ENCODE data around the gene USP17L11.
"Not testable (repeated sequence)": the region's sequence is repeated elsewhere in the genome, so short reads cannot be mapped to it uniquely, and the experiment has no call there.

USP17L11 gene

GRCh38 chr4:9215105-9215504 is at the start of gene USP17L11:
TSS of gene USP17L11 (plus strand) at chr4:9215405. CDS start at chr4:9215405, 0 bp downstream.
- H3K4me3 ChIP-seq, H3K27ac ChIP-seq: not testable (repeated sequence)

GRCh38 chr4:9165990-9166389 is 49.2 kb upstream of the USP17L11 start:
- H3K4me3 ChIP-seq, H3K27ac ChIP-seq: not testable (repeated sequence)

GRCh38 chr4:9169791-9170459 is 45.3 kb upstream of the USP17L11 start, which contains the start of gene FAM90A26:
TSS of gene FAM90A26 (plus strand) at chr4:9170409. CDS start at chr4:9173173, 2,764 bp downstream.
- H3K4me3 ChIP-seq, H3K27ac ChIP-seq: not testable (repeated sequence)

GRCh38 chr4:9210357-9210756 is 4.8 kb upstream of the USP17L11 start, which contains the start of gene USP17L10:
TSS of gene USP17L10 (plus strand) at chr4:9210657. CDS start at chr4:9210657, 0 bp downstream.
- not testable (repeated sequence) for H3K4me3 ChIP-seq, H3K27ac ChIP-seq

- not testable (repeated sequence) for H3K4me3 ChIP-seq, H3K27ac ChIP-seq
Observed at GRCh38 chr4:9214701-9215100, 504 bp upstream of the USP17L11 start.

- H3K4me3 ChIP-seq, H3K27ac ChIP-seq: not testable (repeated sequence)
Observed at GRCh38 chr4:9219852-9220251, 4.6 kb downstream of the USP17L11 start, which contains the start of gene USP17L12. TSS of gene USP17L12 (plus strand) at chr4:9220152. CDS start at chr4:9220152, 0 bp downstream.

GRCh38 chr4:9224596-9224995 is 9.4 kb downstream of the USP17L11 start, which contains the start of gene USP17L13:
TSS of gene USP17L13 (plus strand) at chr4:9224896. CDS start at chr4:9224896, 0 bp downstream.
- not testable (repeated sequence) for H3K27ac ChIP-seq, H3K4me3 ChIP-seq

GRCh38 chr4:9230249-9230648 is 15.0 kb downstream of the USP17L11 start:
- H3K4me3 ChIP-seq, H3K27ac ChIP-seq: not testable (repeated sequence)

GRCh38 chr4:9234085-9234484 is 18.9 kb downstream of the USP17L11 start, which contains the start of gene USP17L15:
TSS of gene USP17L15 (plus strand) at chr4:9234385. CDS start at chr4:9234385, 0 bp downstream.
- not testable (repeated sequence) for H3K27ac ChIP-seq, H3K4me3 ChIP-seq

GRCh38 chr4:9238461-9238860 is 23.3 kb downstream of the USP17L11 start:
- not testable (repeated sequence) for H3K4me3 ChIP-seq, H3K27ac ChIP-seq

GRCh38 chr4:9243579-9243978 is 28.4 kb downstream of the USP17L11 start, which contains the start of gene USP17L17:
TSS of gene USP17L17 (plus strand) at chr4:9243879. CDS start at chr4:9243879, 0 bp downstream.
- not testable (repeated sequence) for H3K27ac ChIP-seq, H3K4me3 ChIP-seq

- not testable (repeated sequence) for H3K4me3 ChIP-seq
Observed at GRCh38 chr4:9247953-9248680, 32.9 kb downstream of the USP17L11 start, which contains the start of gene USP17L18. TSS of gene USP17L18 (plus strand) at chr4:9248630. CDS start at chr4:9248630, 0 bp downstream.

GRCh38 chr4:9253078-9253477 is 37.9 kb downstream of the USP17L11 start, which contains the start of gene USP17L19:
TSS of gene USP17L19 (plus strand) at chr4:9253378. CDS start at chr4:9253378, 0 bp downstream.
- not testable (repeated sequence) for H3K4me3 ChIP-seq, H3K27ac ChIP-seq

More at GRCh38 chr4:9247953-9248680, 32.9 kb downstream of the USP17L11 start, which contains the start of gene USP17L18:
- H3K27ac ChIP-seq = not testable (repeated sequence)

- not testable (repeated sequence) for H3K27ac ChIP-seq, H3K4me3 ChIP-seq
Observed at GRCh38 chr4:9257824-9258223, 42.6 kb downstream of the USP17L11 start, which contains the start of gene USP17L20. TSS of gene USP17L20 (plus strand) at chr4:9258124. CDS start at chr4:9258124, 0 bp downstream.

GRCh38 chr4:9262572-9262971 is 47.4 kb downstream of the USP17L11 start, which contains the start of gene USP17L21:
TSS of gene USP17L21 (plus strand) at chr4:9262872. CDS start at chr4:9262872, 0 bp downstream.
- H3K27ac ChIP-seq, H3K4me3 ChIP-seq: not testable (repeated sequence)
